H4 (cell line): ENCODE measurements around the gene DRD3. TPM values are rescaled to one million over a fixed set of nuclear protein-coding genes. Genes with fewer than 3 reads are reported as not detected.

Experiments used
- total RNA-seq: library from RNA; depleted of rRNA; stranded (reverse); fragments of >200 nt; shearing (Covaris generic); gene quantifications from 2 replicates; pipeline ENCODE4 v1.2.3, GENCODE V29; 2014; rRNA removed

Gene DRD3
- total RNA-seq, 1 experiment from 2014 or later: not detected

Other genes with a start within 250 kb of the DRD3 start
- 3.9 and 5.1 TPM in 2 replicates for gene ZDHHC23, start 231.0 kb downstream of the DRD3 start, total RNA-seq
- gene CCDC191, start 122.5 kb downstream of the DRD3 start, total RNA-seq: 0.43 and 0.56 TPM in 2 replicates
- gene QTRT2, start 122.3 kb downstream of the DRD3 start, total RNA-seq: 18.7 and 23.6 TPM in 2 replicates
- not detected in 2 replicates for gene ZNF80, start 58.5 kb upstream of the DRD3 start, total RNA-seq
- not detected in 2 replicates for gene TIGIT, start 115.0 kb upstream of the DRD3 start, total RNA-seq